Epithelial cell of esophagus (primary cell): Measurements from ENCODE around the gene AKR1D1.
"Not testable (repeated sequence)": the region's sequence is repeated elsewhere in the genome, so short reads cannot be mapped to it uniquely, and the experiment has no call there.

Experiments used
- DNase-seq: peaks from one replicate; pipeline ENCODE4 v3.0.0; 2010; ENCODE audit warnings: low read depth
- H3K4me3 ChIP-seq: 2 replicates; pipeline ENCODE4 v1.5.1; 2011; ENCODE audit warnings: mild to moderate bottlenecking, low read length, control low read depth
- CTCF ChIP-seq: IDR thresholded peaks from 2 replicates; pipeline ENCODE4 v1.5.1; 2011; ENCODE audit warnings: low read depth, mild to moderate bottlenecking, low read length, control low read depth, inconsistent platforms; ENCODE audit not compliant: insufficient read depth; ENCODE audit errors: missing control alignments

The AKR1D1 gene

DNA sequence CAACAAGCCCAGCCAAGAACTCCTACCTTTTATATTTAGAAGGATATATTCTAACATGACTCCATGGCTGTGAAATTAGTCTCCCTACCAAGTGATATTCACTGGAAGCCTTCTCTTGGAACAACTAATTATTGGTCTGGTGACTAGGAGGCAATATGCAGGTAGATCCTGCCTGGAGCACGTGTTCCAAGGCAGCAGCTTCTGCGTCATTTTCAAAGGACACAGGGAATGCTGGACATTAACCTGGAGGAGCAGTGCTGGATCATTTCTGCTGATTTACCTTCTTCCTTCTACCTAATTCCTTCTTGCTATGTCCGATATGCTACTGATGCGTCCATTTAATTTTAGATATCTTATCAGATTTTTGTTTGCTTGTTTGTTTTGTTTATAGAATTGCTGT lies 5.6 kb downstream of the AKR1D1 start:
- DNase-seq, result no peak
- TF ChIP-seq CTCF, result no peak
- H3K4me3 ChIP-seq, result no peak overlapping the region

DNA sequence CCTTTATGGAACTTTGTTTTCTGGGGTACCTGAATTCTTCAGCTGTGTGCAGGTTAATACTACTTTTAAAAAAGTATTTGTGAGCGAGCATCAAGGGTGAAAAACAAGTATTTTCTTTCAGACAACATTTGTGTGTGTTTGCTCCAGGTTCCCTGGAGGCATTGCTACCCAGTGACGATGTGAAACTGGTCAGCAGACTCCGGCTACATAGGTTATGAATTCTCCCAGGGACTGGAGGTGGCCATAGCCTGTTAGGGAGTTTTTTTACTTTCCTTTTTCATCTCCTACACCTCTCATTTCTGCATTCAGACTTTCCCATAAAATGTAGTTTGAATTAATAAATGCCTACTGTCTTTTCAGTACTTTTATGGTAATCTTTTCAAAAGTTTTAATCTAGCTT lies 7.6 kb downstream of the AKR1D1 start:
- no peak for TF ChIP-seq CTCF
- H3K4me3 ChIP-seq, result no peak overlapping the region
- DNase-seq, result no peak

- no peak overlapping the region for H3K4me3 ChIP-seq
- no peak for DNase-seq
- TF ChIP-seq CTCF, result no peak
Observed at GRCh38 chr7:138086563-138087270, 10.5 kb downstream of the AKR1D1 start.

GRCh38 chr7:138089080-138089901 lies 13.0 kb downstream of the AKR1D1 start:
- H3K4me3 ChIP-seq, result no peak overlapping the region
- no peak for TF ChIP-seq CTCF
- peak; percentile 81 for DNase-seq

DNA sequence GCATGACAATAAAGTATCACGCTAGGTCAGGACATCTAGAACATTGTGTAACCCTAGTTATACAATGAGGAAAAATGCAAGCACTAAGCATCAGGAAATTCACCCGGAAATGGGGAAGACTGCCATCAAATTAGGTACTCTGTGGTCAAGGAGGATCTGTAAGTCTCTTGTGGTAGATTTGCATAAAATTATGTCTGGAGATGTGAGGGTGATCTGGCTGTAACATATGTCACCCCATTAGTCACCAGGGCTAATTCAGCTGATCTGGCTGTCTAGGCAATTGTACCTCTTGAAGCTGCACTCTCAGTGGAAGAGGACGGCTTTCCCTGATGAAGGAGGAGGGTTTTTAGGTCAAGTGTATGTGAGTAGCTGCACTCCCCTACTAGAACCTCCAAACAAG lies 14.8 kb downstream of the AKR1D1 start:
- no peak overlapping the region for H3K4me3 ChIP-seq
- TF ChIP-seq CTCF, result no peak
- peak; percentile 29 for DNase-seq

DNA sequence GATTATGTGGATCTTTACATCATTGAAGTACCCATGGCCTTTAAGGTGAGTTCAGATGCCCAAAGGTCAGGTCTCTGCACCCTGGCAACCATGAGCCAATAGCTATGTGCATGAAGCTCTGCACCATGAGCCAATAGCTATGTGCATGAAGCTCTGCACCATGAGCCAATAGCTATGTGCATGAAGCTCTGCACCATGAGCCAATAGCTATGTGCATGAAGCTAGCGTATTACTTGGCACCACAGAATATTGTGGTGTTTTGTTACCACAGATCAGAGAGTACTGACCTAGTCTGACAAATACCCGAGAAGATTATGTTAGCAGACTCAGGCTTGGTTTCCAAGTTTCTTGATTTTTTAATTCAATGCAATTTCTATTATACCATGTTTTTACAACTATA lies 15.6 kb downstream of the AKR1D1 start:
- not testable (repeated sequence) for H3K4me3 ChIP-seq, DNase-seq

DNA sequence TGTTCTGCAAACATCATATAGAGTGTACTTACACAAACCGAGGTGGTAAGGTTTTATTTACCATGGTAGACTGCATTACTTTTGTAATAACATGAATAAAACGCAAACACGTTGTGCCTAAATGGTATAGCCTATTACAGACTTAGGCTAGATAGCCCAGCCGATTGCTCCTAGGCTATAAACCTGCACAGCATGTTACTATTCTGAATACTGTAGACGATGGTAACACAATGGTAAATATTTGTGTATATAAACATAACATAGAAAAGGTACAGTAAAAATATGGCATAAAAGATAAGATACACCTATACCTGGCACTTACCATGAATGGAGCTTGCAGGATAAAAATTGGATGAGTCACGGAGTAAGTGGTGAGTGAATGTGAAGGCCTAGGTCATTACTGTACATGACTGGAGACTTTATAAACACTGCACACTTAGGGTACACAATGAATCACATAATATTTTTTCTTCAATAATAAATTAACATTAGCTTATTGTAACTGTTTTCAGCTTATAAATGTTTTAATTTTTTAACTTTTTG lies 16.3 kb downstream of the AKR1D1 start:
- H3K4me3 ChIP-seq, result no peak overlapping the region
- peak; percentile 84 for DNase-seq
- TF ChIP-seq CTCF, result no peak
